HCT116 (cell line): ENCODE results near the gene CAPG. TPM values are rescaled to one million over a fixed set of nuclear protein-coding genes. Genes with fewer than 3 reads are reported as not detected.

Source experiments
- ATAC-seq: fragments of 200-7000 bp; cut with Tn5 transposase; 2 replicates; pipeline ENCODE4 v1.9.1; 2020; ENCODE audit warnings: mild to moderate bottlenecking, moderate library complexity
- BruUV-seq: library from RNA; stranded (reverse); fragments of 400-500 nt; replicated peaks from 2 replicates; lab custom pipeline; 2021; lab: Mats Ljungman, UMichigan
- CTCF ChIA-PET: fragments of 300-600 bp; sonication (Branson Sonifier 250); formaldehyde crosslinking; loops from one replicate; lab custom pipeline; 2021; ENCODE audit warnings: antibody characterized with exemption; lab: Charles Lee
- POLR2A ChIA-PET: fragments of 300-600, 350-600 bp; sonication (Branson Sonifier 250); formaldehyde crosslinking; loops from one replicate; lab custom pipeline; 2021; ENCODE audit warnings: antibody characterized with exemption; lab: Charles Lee
- RAD21 ChIA-PET, 2 experiments: fragments of 300-600 bp; sonication (Branson Sonifier 250); formaldehyde crosslinking; loops; one replicate each; lab custom pipeline; 2023; ENCODE audit warnings: low total read pairs in 2 of 2; ENCODE audit not compliant: uncharacterized antibody in 2 of 2, unreplicated experiment in 2 of 2, low non-redundant PET in 1 of 2; lab: Charles Lee
- DNase-seq: peaks from one replicate; pipeline ENCODE4 v3.0.0-alpha.2; 2010; ENCODE audit warnings: low read depth, low spot score
- H2AFZ ChIP-seq: fragments of 200-600 bp; shearing (Covaris generic), sonication (generic); 2 replicates; pipeline ENCODE4 v1.6.1; 2017; ENCODE audit warnings: low read depth, mixed run types, mixed read lengths, antibody characterized with exemption, low read length; ENCODE audit not compliant: poor library complexity, severe bottlenecking
- H3K27ac ChIP-seq: 2 replicates; pipeline ENCODE4 v1.5.1; 2012; ENCODE audit warnings: low read depth, low read length
- H3K27me3 ChIP-seq: fragments of 200-600 bp; sonication (generic); 2 replicates; pipeline ENCODE4 v1.6.1; 2016; ENCODE audit warnings: mixed run types, low read length, mixed read lengths; ENCODE audit not compliant: insufficient read depth
- H3K36me3 ChIP-seq, 2 experiments: fragments of 200-500 bp in 1 of 2; fragments of 200-600 bp in 1 of 2; sonication (Bioruptor generic) in 1 of 2; sonication (generic) in 1 of 2; 2 replicates each; pipeline versions ENCODE4 v1.5.1 to v1.6.1; 2014 to 2016; ENCODE audit warnings: low read length in 2 of 2, inconsistent platforms in 1 of 2, mixed read lengths in 1 of 2, mixed run types in 1 of 2; ENCODE audit not compliant: insufficient read depth in 2 of 2, control insufficient read depth in 1 of 2
- H3K4me1 ChIP-seq, 2 experiments: fragments of 200-600 bp in 1 of 2; sonication (generic) in 1 of 2; 2 replicates each; pipeline versions ENCODE4 v1.5.1 to v1.6.1; 2012 to 2017; ENCODE audit warnings: low read length in 2 of 2, inconsistent platforms in 1 of 2, mild to moderate bottlenecking in 1 of 2, mixed read lengths in 1 of 2, mixed run types in 1 of 2, moderate library complexity in 1 of 2; ENCODE audit not compliant: insufficient read depth in 2 of 2, control insufficient read depth in 1 of 2
- H3K4me2 ChIP-seq: fragments of 200-600 bp; sonication (generic); 2 replicates; pipeline ENCODE4 v1.6.1; 2017; ENCODE audit warnings: mixed run types, low read length, mixed read lengths
- H3K4me3 ChIP-seq, 2 experiments: fragments of 200-600 bp in 1 of 2; sonication (generic) in 1 of 2; replicated peaks in 1 of 2; 2 replicates each; pipeline ENCODE4 v1.5.1; 2011 to 2016; ENCODE audit warnings: low read length in 2 of 2, control low read depth in 1 of 2, low read depth in 1 of 2, mild to moderate bottlenecking in 1 of 2, mixed read lengths in 1 of 2, mixed run types in 1 of 2
- H3K79me2 ChIP-seq: fragments of 200-600 bp; sonication (generic); 2 replicates; pipeline ENCODE4 v1.6.1; 2017; ENCODE audit warnings: mild to moderate bottlenecking, mixed run types, low read length, moderate library complexity, mixed read lengths; ENCODE audit not compliant: insufficient read depth
- H3K9ac ChIP-seq: fragments of 200-600 bp; sonication (generic); 2 replicates; pipeline ENCODE4 v1.6.1; 2016; ENCODE audit warnings: low read length, mixed read lengths
- H3K9me2 ChIP-seq: fragments of 200-600 bp; sonication (generic), shearing (Covaris generic); 2 replicates; pipeline ENCODE4 v1.6.1; 2017; ENCODE audit warnings: mixed run types, mild to moderate bottlenecking, moderate library complexity; ENCODE audit not compliant: insufficient read depth
- H3K9me3 ChIP-seq, 2 experiments: fragments of 200-500 bp in 1 of 2; fragments of 200-600 bp in 1 of 2; sonication (Bioruptor generic) in 1 of 2; sonication (generic) in 1 of 2; 2 replicates each; pipeline ENCODE4 v1.6.1; 2014 to 2017; ENCODE audit warnings: low read length in 2 of 2, mixed read lengths in 2 of 2, inconsistent platforms in 1 of 2, low read depth in 1 of 2, mild to moderate bottlenecking in 1 of 2, mixed run types in 1 of 2, moderate library complexity in 1 of 2; ENCODE audit not compliant: control insufficient read depth in 1 of 2, insufficient read depth in 1 of 2
- H4K20me1 ChIP-seq: fragments of 200-600 bp; sonication (generic), shearing (Covaris generic); 2 replicates; pipeline ENCODE4 v1.6.1; 2017; ENCODE audit warnings: mixed run types, mild to moderate bottlenecking, moderate library complexity; ENCODE audit not compliant: insufficient read depth
- ATF3 ChIP-seq: IDR thresholded peaks from 2 replicates; pipeline ENCODE4 v1.6.1; 2012
- FOSL1 ChIP-seq: IDR thresholded peaks from 2 replicates; pipeline ENCODE4 v1.6.1; 2012; ENCODE audit warnings: low read depth
- POLR2AphosphoS5 ChIP-seq: IDR thresholded peaks from 2 replicates; pipeline ENCODE4 v1.6.1; 2011; ENCODE audit warnings: mild to moderate bottlenecking, low read depth, low read length, moderate library complexity
- RAD21 ChIP-seq: IDR thresholded peaks from 2 replicates; pipeline ENCODE4 v1.6.1; 2012; ENCODE audit warnings: low read depth, mild to moderate bottlenecking
- TCF7L2 ChIP-seq: IDR thresholded peaks from 2 replicates; pipeline ENCODE4 v1.7.0; 2011; ENCODE audit warnings: borderline replicate concordance, inconsistent platforms; ENCODE audit not compliant: insufficient read depth, insufficient read length; ENCODE audit errors: extremely low read depth
- intact Hi-C: fragments of 100-400 bp; cut with micrococcal nuclease; formaldehyde crosslinking; loops from 2 replicates; pipeline ENCODE4 v1.10.0; 2022
- total RNA-seq: library from RNA; stranded (reverse); gene quantifications from one replicate; pipeline ENCODE4 v1.2.1, GENCODE V29; 2021; ENCODE audit not compliant: unreplicated experiment
- TF ChIP-seq, protein P1 (sequence below), 3 experiments: fragments of 200-600 bp in 1 of 3; sonication (generic) in 1 of 3; IDR thresholded peaks in 2 of 3; conservative IDR thresholded peaks in 1 of 3; 2 replicates each; pipeline ENCODE4 v1.5.1; 2012 to 2017; ENCODE audit warnings: low read depth in 2 of 3, low read length in 2 of 3, antibody characterized with exemption in 1 of 3, borderline replicate concordance in 1 of 3, control low read depth in 1 of 3, mild to moderate bottlenecking in 1 of 3, mixed read lengths in 1 of 3, mixed run types in 1 of 3, moderate library complexity in 1 of 3; ENCODE audit not compliant: insufficient read depth in 1 of 3

Gene CAPG
- total RNA-seq, 1 experiment from 2014 or later: 223 TPM

DNA sequence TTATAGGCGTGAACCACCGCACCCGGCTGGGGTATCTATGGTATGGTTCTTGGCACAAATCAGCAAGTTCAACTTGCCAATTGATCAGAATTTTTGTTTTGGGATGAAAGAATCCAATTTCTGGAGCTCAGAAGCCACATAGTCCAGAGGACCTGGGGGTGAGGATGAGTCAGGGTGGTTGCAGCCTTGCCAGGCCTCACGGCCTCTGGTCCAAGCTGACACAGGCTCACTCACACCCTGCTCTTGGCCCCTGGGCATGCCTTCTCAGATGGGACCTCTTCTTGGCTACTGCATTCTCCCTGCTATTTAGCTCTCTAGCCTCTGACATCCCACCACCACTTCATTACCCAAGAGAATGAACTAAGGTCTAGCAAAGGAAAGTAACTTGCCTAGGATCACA is 16.3 kb downstream of the CAPG start:
- ATAC-seq: no peak
- no peak overlapping the region for H3K9ac ChIP-seq
- no peaks in the 10 kb centered on the region for H3K79me2 ChIP-seq
- peaks cover 16 to 40% of the 10 kb centered on the region in 2 experiments for H3K36me3 ChIP-seq
- no peak overlapping the region for H2AFZ ChIP-seq
- no peaks in the 10 kb centered on the region for H3K27me3 ChIP-seq
- H3K9me3 ChIP-seq: no peaks in the 10 kb centered on the region
- no peaks in the 10 kb centered on the region for H3K9me2 ChIP-seq
- no peaks in the 10 kb centered on the region for H4K20me1 ChIP-seq
- BruUV-seq: no TSS peak
- RAD21 ChIA-PET: no interaction called here
- intact Hi-C loops: no loop called here
- peaks cover 0 to 6% of the 10 kb centered on the region in 2 experiments; a peak in 1 of 4 replicates for H3K4me1 ChIP-seq
- no peak for TF ChIP-seq FOSL1
- TF ChIP-seq, all 23 proteins: peak for 0
- Histone ChIP-seq H3K4me2 (no peak overlapping the region), H3K4me3 (no peak overlapping the region), H3K27ac (no peak overlapping the region)
- POLR2A ChIA-PET: no interaction called here
- DNase-seq: no peak
- CTCF ChIA-PET: interaction anchor here (2.7 kb wide), 1 partner anchor 158 kb away, joined by 18 read pairs; no protein-coding TSS in a partner anchor

DNA sequence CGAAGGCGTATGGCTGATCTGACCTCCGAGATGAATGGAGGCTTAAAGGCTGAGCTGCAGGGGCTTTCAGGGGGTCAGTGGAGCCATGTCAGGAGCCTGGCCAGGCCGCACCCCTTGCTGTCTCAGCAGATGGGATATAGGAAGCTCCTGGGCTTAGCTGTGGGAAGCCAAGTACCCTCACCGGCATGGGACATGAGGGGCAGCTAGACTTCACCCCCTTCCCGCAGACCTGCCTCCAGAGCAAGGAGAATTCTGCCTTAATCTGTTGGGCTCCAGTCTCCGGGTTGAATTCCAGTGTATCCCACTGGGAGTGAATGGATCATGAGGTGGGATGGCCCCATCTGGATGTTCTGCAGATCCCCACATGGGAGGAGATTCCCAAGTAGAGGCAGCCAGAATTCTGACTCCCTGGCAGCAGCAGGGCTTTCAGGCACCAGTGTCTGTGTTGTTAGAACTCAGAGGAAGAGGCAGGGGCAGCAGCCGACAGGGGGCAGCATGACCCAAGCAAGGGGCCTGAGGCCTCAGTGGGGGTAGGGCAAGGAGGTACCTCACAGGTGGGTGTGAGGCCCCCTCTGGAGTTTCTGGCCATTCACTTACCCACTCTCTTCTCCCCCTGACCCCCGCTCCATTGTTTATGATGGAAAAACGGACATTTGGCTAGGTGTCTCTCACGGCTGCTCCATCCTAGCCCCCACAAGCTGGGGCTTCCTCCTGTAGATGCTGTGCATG is 19.1 kb downstream of the CAPG start:
- intact Hi-C loops: loop anchor here (1.0 kb wide), 1 partner anchor 161 kb away; no protein-coding TSS in a partner anchor
- no peak overlapping the region for H3K4me2 ChIP-seq
- no TSS peak for BruUV-seq
- H4K20me1 ChIP-seq: no peaks in the 10 kb centered on the region
- ChIA-PET CTCF (interaction anchor here (1.0 to 2.7 kb wide), 2 partner anchors 9 to 160 kb away, joined by 3 to 18 read pairs; no protein-coding TSS in a partner anchor), POLR2A (interaction anchor here (1.3 kb wide), 1 partner anchor 157 kb away, joined by 3 read pairs; no protein-coding TSS in a partner anchor), RAD21 (interaction anchor here (0.9 to 1.4 kb wide), 2 partner anchors 161 kb away, joined by 4 read pairs; no protein-coding TSS in a partner anchor)
- H3K4me3 ChIP-seq: no peak overlapping the region
- H3K9me2 ChIP-seq: no peaks in the 10 kb centered on the region
- DNase-seq: peak; percentile 18
- no peaks in the 10 kb centered on the region for H3K79me2 ChIP-seq
- peaks cover 11 to 25% of the 10 kb centered on the region in 2 experiments for H3K36me3 ChIP-seq
- H3K9ac ChIP-seq: no peak overlapping the region
- no peaks in the 10 kb centered on the region for H3K27me3 ChIP-seq
- no peak overlapping the region for H3K27ac ChIP-seq
- H3K9me3 ChIP-seq: no peaks in the 10 kb centered on the region
- no peak overlapping the region for H2AFZ ChIP-seq
- TF ChIP-seq, protein P1, sequence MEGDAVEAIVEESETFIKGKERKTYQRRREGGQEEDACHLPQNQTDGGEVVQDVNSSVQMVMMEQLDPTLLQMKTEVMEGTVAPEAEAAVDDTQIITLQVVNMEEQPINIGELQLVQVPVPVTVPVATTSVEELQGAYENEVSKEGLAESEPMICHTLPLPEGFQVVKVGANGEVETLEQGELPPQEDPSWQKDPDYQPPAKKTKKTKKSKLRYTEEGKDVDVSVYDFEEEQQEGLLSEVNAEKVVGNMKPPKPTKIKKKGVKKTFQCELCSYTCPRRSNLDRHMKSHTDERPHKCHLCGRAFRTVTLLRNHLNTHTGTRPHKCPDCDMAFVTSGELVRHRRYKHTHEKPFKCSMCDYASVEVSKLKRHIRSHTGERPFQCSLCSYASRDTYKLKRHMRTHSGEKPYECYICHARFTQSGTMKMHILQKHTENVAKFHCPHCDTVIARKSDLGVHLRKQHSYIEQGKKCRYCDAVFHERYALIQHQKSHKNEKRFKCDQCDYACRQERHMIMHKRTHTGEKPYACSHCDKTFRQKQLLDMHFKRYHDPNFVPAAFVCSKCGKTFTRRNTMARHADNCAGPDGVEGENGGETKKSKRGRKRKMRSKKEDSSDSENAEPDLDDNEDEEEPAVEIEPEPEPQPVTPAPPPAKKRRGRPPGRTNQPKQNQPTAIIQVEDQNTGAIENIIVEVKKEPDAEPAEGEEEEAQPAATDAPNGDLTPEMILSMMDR (IDR thresholded peaks at IDR 0.05 in 2 of 3, conservative IDR thresholded peaks at IDR 0.05 in 1 of 3; ENCODE audit: borderline replicate concordance in 1 of 3, insufficient read depth in 1 of 3, low read depth in 2 of 3, low read length in 2 of 3): peak; percentile 58 to 82 (median 70); a peak in 5 of 6 replicates
- TF ChIP-seq TCF7L2: no peak
- no peak for TF ChIP-seq ATF3
- peak; percentile 90 for TF ChIP-seq RAD21
- TF ChIP-seq POLR2AphosphoS5: peak; percentile 39; the same call in 1 of the 2 replicates
- H3K4me1 ChIP-seq: no peaks in the 10 kb centered on the region
- peak; percentile 89 for ATAC-seq
